T-helper 17 cell (primary cell): Measurements from ENCODE around the gene MFSD11. TPM values are rescaled to one million over a fixed set of nuclear protein-coding genes. Genes with fewer than 3 reads are reported as not detected.

ENCODE experiments used
- ATAC-seq: fragments of 150-1000 bp; cut with Tn5 transposase; 2 replicates; pipeline ENCODE4 v1.10.0; 2021; ENCODE audit warnings: mild to moderate bottlenecking, moderate library complexity
- DNase-seq, 3 donors: peaks; one replicate each; pipeline versions ENCODE4 v3.0.0 to v3.0.0-alpha.2; 2020 to 2021
- H3K9me3 ChIP-seq: one replicate; pipeline ENCODE4 v1.7.0; 2013; ENCODE audit warnings: low read length, mild to moderate bottlenecking; ENCODE audit not compliant: control insufficient read depth, poor library complexity, severe bottlenecking
- H3K27ac Mint-ChIP-seq: one replicate; pipeline ENCODE4 v1.8.0; 2022; ENCODE audit warnings: mild to moderate bottlenecking, moderate library complexity, mixed read lengths
- H3K27me3 Mint-ChIP-seq: one replicate; pipeline ENCODE4 v1.8.0; 2022; ENCODE audit warnings: mixed read lengths
- H3K36me3 Mint-ChIP-seq: one replicate; pipeline ENCODE4 v1.8.0; 2022; ENCODE audit warnings: low read depth, mixed read lengths
- H3K4me1 Mint-ChIP-seq: one replicate; pipeline ENCODE4 v1.8.0; 2022; ENCODE audit warnings: mild to moderate bottlenecking, mixed read lengths
- H3K4me3 Mint-ChIP-seq: one replicate; pipeline ENCODE4 v1.8.0; 2022; ENCODE audit warnings: mild to moderate bottlenecking, moderate library complexity, mixed read lengths
- total RNA-seq, 4 donors: library from RNA in 2 of 4; stranded (reverse) in 2 of 4; gene quantifications; one replicate each; pipeline ENCODE4 v1.2.3 and lab custom pipeline; 2022 to 2026

MFSD11 gene
- total RNA-seq, 2 donors from 2014 or later, result 29.4 to 36.7 TPM

DNA sequence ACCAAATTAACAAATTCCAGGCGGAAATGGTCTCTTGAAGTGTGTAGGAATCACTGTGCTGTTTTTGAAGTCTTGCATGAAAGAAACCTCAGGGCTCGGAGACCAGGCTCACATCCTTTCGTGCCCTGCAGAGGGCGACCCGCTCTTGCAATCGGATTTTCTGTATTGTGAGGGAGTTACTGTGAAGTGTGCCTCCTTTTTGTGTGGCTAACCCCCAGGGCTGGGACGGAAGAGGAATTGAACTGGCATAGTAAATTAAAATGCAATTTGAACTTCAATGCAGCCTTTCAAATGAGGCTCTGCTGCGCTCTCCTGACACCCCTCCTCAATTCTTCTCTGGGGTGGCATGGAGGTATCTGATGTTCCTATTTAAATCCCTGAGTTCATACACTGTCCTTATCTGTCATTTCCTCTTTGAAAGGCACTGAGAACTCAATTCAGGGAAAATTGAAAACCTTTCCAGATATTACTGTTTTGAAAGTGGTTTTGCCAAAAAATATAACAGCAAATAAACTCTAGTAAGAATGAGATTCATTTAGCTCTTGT lies 78.7 kb downstream of the MFSD11 start:
- ATAC-seq (peak; percentile 94), DNase-seq (peak; percentile 19 to 36 (median 29))
- Mint-ChIP-seq H3K4me3 (peak overlapping the region; percentile 25), H3K27ac (no peak overlapping the region), H3K4me1 (peaks cover 9% of the 10 kb centered on the region), H3K36me3 (no peaks in the 10 kb centered on the region), H3K27me3 (peaks cover 10% of the 10 kb centered on the region)
- no peaks in the 10 kb centered on the region for H3K9me3 ChIP-seq

DNA sequence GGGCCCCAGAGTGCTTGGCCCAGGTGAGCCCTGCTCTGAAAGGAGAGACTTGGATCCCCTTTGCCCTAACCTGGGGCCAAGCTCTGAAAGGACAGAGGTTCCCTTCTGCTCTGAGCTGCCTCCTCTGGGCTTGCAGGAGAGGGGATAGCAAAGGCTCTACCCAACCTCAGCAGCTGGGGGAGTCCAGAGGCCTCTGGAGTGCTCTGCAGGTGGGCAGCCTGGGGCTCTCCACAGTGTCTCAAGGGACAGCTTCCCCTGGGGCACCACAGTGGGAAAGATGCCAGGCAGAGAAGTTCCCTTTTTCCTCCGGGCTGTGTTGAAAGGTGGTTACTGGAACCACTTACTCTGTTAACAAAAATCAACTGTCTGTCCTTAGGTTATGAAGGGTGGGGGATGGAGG lies 82.1 kb downstream of the MFSD11 start:
- H3K4me1 Mint-ChIP-seq, result peaks cover 11% of the 10 kb centered on the region
- no peak for DNase-seq
- no peaks in the 10 kb centered on the region for H3K36me3 Mint-ChIP-seq
- peaks cover 10% of the 10 kb centered on the region for H3K27me3 Mint-ChIP-seq
- H3K9me3 ChIP-seq, result no peaks in the 10 kb centered on the region
- no peak for ATAC-seq
- no peak overlapping the region for H3K4me3 Mint-ChIP-seq
- peak overlapping the region; percentile 37 for H3K27ac Mint-ChIP-seq

DNA sequence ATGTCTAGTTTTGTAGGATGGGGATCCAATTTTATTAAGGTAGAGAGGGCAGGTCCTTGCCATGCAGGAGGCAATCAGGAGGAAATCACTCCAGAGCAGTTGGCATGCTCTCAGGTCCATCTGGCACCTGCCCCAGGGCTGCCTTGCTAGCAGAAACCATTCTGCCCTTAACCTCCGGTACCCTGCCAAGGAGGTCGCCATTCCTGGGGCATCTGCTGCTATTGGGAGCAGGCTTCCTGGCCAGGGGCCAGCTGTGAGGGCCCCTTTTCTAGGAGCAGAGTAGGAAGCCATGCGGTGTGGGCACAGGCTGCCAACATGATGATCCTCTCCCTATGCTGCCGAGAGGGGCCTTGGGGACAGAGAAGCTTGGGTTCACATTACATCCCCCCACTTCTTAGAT lies 82.6 kb downstream of the MFSD11 start:
- no peak overlapping the region for H3K27ac Mint-ChIP-seq

DNA sequence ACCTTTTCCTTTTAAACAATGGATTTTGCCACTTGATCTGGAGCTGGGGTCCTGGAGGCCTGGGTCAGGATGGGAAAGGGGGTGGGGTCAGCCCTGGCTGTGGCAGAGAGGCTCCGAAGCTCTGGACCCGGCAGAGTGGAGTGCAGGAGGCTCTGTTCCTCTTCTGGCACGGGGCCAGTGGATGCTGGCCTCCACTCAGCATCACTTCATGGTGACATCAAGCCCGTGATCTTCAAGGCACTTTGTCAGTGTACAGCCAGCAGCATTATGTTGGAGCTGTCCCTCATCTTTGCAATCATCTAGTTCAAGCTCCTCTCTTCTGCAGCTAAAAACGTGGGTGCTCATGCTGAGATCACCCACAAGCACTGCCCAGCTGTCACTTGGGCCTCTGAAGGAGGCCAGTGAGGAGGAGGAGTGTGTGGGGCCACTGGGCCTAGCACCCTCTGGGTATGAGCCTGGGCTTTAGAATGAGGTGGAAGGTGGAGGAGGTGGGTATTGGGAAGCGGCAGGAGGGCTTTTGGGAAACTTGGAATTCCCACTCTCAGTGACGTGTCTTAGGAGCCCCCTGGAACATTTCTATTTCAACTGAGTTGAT lies 84.4 kb downstream of the MFSD11 start:
- no peaks in the 10 kb centered on the region for H3K36me3 Mint-ChIP-seq
- no peaks in the 10 kb centered on the region for H3K9me3 ChIP-seq
- peaks cover 4% of the 10 kb centered on the region for H3K4me1 Mint-ChIP-seq
- H3K4me3 Mint-ChIP-seq, result no peak overlapping the region
- no peak overlapping the region for H3K27ac Mint-ChIP-seq
- ATAC-seq, result no peak
- DNase-seq, result no peak
- peaks cover 18% of the 10 kb centered on the region for H3K27me3 Mint-ChIP-seq

More for the DNA sequence above, 82.6 kb downstream of the MFSD11 start:
- H3K4me3 Mint-ChIP-seq, result no peak overlapping the region
- H3K9me3 ChIP-seq, result no peaks in the 10 kb centered on the region
- peaks cover 11% of the 10 kb centered on the region for H3K27me3 Mint-ChIP-seq
- H3K36me3 Mint-ChIP-seq, result no peaks in the 10 kb centered on the region
- no peak for ATAC-seq
- DNase-seq, result no peak
- H3K4me1 Mint-ChIP-seq, result peaks cover 11% of the 10 kb centered on the region

DNA sequence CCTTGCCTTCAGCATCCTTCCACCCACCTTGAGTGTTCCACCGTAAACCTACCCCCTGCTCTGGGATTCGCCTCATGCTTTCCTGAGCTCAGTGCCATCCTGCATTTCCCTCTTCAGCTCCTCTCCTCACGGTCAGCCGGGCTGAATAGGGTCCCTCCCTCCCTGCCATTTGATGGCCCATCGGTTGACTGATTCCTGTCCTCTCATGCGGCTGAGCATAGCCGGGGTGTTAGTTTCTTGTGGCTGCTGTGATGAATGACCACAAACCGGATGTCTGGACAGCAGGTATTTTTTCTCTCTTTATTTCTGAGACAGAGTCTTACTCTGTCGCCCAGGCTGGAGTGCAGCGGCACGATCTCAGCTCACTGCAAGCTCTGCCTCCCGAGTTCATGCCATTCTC lies 86.2 kb downstream of the MFSD11 start:
- no peak overlapping the region for H3K27ac Mint-ChIP-seq
- ATAC-seq, result no peak
- peak overlapping the region; percentile 75 for H3K4me3 Mint-ChIP-seq
- no peaks in the 10 kb centered on the region for H3K36me3 Mint-ChIP-seq
- H3K27me3 Mint-ChIP-seq, result peaks cover 20% of the 10 kb centered on the region
- no peak for DNase-seq
- no peaks in the 10 kb centered on the region for H3K9me3 ChIP-seq
- H3K4me1 Mint-ChIP-seq, result peaks cover 6% of the 10 kb centered on the region

DNA sequence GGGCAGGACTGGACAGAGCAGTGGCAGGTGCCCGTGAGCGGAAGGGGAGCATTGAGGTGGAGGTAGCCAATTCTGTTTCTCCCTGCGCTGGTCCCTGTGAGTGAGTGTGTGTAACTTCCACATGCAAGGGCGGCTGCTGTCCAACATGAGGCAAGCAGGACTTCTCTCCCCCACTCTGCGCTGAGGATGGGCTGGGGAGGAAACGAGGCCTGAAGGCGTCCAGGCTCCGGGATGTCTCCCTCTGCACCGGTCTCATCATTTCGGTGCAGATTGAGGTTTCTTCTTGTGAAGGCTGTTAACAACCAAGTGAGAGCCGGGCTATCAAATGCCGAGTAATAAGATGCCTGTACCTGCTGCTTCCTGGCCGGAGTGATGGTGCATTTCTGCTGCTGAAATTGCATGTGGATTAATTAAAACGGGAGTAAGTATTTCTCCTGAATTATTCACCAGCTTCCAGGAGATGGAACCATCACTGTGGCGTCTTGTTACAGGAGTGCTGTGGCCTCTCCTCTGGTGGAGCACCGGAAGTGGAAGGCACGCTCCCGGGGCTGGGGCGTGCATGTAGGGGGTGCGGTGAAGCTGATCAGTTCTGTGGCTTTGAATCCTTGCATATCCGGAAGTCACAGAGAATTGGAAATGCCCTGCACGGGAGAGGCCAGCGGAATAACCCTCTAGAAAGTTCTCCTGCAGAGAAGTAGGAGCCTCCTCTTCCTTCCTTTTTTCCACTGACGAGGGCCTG lies 88.6 kb downstream of the MFSD11 start:
- H3K27ac Mint-ChIP-seq, result no peak overlapping the region
- no peaks in the 10 kb centered on the region for H3K9me3 ChIP-seq
- peaks cover 4% of the 10 kb centered on the region for H3K4me1 Mint-ChIP-seq
- no peak for ATAC-seq
- no peaks in the 10 kb centered on the region for H3K36me3 Mint-ChIP-seq
- H3K27me3 Mint-ChIP-seq, result peaks cover 14% of the 10 kb centered on the region
- DNase-seq, result no peak
- H3K4me3 Mint-ChIP-seq, result no peak overlapping the region

DNA sequence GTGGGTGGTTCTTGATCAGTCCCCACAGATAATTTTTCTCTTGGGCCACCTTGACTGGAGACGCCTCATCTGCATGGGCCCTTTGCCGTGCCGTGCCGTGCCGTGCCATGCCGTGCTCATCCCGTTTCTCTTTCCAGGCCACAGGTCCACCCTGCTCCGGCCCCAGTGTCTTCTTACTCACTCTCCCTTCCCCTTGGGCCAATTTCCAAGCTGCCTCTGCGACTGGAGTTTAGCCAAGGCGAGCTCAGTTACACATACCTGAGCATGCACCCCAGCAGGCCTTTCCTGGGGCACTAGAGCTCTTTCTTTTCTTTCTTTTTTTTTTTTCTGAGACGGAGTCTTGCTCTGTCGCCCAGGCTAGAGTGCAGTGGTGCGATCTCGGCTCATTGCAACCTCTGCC lies 89.8 kb downstream of the MFSD11 start:
- Mint-ChIP-seq H3K36me3 (no peaks in the 10 kb centered on the region), H3K4me3 (no peak overlapping the region), H3K27me3 (peaks cover 14% of the 10 kb centered on the region), H3K4me1 (peaks cover 4% of the 10 kb centered on the region), H3K27ac (no peak overlapping the region)
- ATAC-seq (no peak), DNase-seq (no peak)
- no peaks in the 10 kb centered on the region for H3K9me3 ChIP-seq

Other genes starting within 250 kb of the MFSD11 start
- 10 to 100 TPM; 38.3 to 48.7 TPM for gene RHBDF2, start 236.7 kb upstream of the MFSD11 start, total RNA-seq
- not detected for gene CYGB, start 200.4 kb upstream of the MFSD11 start, total RNA-seq
- 1 to 10 TPM in 1 of 2 donors, not detected in 1; 1.1 TPM for gene PRCD, start 198.1 kb upstream of the MFSD11 start, total RNA-seq
- 1 to 10 TPM in 1 of 2 donors, under 1 TPM in 1; 0.68 to 2.2 TPM for gene ST6GALNAC2, start 152.3 kb upstream of the MFSD11 start, total RNA-seq
- 1 to 10 TPM; 4.1 to 8.4 TPM for gene ST6GALNAC1, start 94.4 kb upstream of the MFSD11 start, total RNA-seq
- 1 to 10 TPM; 5.7 to 8.0 TPM for gene MXRA7, start 27.2 kb upstream of the MFSD11 start, total RNA-seq
- gene JMJD6, start 11.5 kb upstream of the MFSD11 start, total RNA-seq, result 100 to 1,000 TPM; 124 to 137 TPM
- gene METTL23, start 11.3 kb upstream of the MFSD11 start, total RNA-seq, result 10 to 100 TPM; 35.1 to 36.2 TPM
- 100 to 1,000 TPM; 351 to 393 TPM for gene SRSF2, start 788 bp upstream of the MFSD11 start, total RNA-seq
- 1 to 10 TPM in 1 of 2 donors, under 1 TPM in 1; 0.55 to 1.4 TPM for gene MGAT5B, start 130.3 kb downstream of the MFSD11 start, total RNA-seq